ENCODE results near the gene THSD7B.

DNA sequence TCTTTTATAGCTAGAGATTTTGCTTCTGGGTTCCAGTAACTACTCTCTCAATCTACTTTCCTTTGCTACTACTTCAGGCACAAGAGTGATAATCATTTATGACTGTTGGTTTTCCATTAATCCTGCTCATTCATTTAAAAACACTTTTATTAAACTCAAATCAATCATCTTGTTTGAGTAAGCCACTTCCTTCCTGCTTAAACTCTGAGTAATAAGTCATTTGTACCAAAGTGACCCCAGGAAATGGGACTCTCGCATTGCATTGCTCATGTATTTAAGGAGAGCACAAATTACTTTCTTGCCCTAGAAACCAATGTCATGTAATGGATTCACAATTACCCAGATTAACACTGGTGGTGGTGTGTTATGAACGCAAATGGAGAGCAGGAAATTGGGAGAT lies 928.2 kb downstream of the THSD7B start:
- TF ChIP-seq EZH2 (IDR thresholded peaks at IDR 0.05; ENCODE audit: low read depth, unreplicated experiment) (no peak), CREB1 (CRISPR knock-in tag; IDR thresholded peaks at IDR 0.05; ENCODE audit: low read depth) (no peak), POLR2AphosphoS5 (IDR thresholded peaks at IDR 0.05; ENCODE audit: low read depth) (no peak), JUNB (IDR thresholded peaks at IDR 0.05; ENCODE audit: unreplicated experiment) (no peak), ZNF114 (CRISPR knock-in tag; IDR thresholded peaks at IDR 0.05) (no peak), EZH2phosphoT487 (IDR thresholded peaks at IDR 0.05; ENCODE audit: unreplicated experiment) (no peak), NANOG (IDR thresholded peaks at IDR 0.05; ENCODE audit: borderline replicate concordance) (no peak)
- TF ChIP-seq, protein P1, sequence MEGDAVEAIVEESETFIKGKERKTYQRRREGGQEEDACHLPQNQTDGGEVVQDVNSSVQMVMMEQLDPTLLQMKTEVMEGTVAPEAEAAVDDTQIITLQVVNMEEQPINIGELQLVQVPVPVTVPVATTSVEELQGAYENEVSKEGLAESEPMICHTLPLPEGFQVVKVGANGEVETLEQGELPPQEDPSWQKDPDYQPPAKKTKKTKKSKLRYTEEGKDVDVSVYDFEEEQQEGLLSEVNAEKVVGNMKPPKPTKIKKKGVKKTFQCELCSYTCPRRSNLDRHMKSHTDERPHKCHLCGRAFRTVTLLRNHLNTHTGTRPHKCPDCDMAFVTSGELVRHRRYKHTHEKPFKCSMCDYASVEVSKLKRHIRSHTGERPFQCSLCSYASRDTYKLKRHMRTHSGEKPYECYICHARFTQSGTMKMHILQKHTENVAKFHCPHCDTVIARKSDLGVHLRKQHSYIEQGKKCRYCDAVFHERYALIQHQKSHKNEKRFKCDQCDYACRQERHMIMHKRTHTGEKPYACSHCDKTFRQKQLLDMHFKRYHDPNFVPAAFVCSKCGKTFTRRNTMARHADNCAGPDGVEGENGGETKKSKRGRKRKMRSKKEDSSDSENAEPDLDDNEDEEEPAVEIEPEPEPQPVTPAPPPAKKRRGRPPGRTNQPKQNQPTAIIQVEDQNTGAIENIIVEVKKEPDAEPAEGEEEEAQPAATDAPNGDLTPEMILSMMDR (conservative IDR thresholded peaks at IDR 0.05; ENCODE audit: low read depth in 2 of 2): no peak
- TF ChIP-seq, protein P2, sequence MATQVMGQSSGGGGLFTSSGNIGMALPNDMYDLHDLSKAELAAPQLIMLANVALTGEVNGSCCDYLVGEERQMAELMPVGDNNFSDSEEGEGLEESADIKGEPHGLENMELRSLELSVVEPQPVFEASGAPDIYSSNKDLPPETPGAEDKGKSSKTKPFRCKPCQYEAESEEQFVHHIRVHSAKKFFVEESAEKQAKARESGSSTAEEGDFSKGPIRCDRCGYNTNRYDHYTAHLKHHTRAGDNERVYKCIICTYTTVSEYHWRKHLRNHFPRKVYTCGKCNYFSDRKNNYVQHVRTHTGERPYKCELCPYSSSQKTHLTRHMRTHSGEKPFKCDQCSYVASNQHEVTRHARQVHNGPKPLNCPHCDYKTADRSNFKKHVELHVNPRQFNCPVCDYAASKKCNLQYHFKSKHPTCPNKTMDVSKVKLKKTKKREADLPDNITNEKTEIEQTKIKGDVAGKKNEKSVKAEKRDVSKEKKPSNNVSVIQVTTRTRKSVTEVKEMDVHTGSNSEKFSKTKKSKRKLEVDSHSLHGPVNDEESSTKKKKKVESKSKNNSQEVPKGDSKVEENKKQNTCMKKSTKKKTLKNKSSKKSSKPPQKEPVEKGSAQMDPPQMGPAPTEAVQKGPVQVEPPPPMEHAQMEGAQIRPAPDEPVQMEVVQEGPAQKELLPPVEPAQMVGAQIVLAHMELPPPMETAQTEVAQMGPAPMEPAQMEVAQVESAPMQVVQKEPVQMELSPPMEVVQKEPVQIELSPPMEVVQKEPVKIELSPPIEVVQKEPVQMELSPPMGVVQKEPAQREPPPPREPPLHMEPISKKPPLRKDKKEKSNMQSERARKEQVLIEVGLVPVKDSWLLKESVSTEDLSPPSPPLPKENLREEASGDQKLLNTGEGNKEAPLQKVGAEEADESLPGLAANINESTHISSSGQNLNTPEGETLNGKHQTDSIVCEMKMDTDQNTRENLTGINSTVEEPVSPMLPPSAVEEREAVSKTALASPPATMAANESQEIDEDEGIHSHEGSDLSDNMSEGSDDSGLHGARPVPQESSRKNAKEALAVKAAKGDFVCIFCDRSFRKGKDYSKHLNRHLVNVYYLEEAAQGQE (IDR thresholded peaks at IDR 0.05; ENCODE audit: unreplicated experiment): no peak
- TF ChIP-seq, protein P3, sequence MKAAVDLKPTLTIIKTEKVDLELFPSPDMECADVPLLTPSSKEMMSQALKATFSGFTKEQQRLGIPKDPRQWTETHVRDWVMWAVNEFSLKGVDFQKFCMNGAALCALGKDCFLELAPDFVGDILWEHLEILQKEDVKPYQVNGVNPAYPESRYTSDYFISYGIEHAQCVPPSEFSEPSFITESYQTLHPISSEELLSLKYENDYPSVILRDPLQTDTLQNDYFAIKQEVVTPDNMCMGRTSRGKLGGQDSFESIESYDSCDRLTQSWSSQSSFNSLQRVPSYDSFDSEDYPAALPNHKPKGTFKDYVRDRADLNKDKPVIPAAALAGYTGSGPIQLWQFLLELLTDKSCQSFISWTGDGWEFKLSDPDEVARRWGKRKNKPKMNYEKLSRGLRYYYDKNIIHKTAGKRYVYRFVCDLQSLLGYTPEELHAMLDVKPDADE (IDR thresholded peaks at IDR 0.05): no peak
